T-helper 1 cell treated with Interleukin-12 subunit alpha and Interleukin-12 subunit beta and Interleukin-4 antibody, amounts not matched to agents 30 ng/mL and 1 ng/mL, for 36 hours (primary cell): ENCODE results near the gene SLIT3. TPM values are rescaled to one million over a fixed set of nuclear protein-coding genes. Genes with fewer than 3 reads are reported as not detected.

Experiments used
- intact Hi-C: fragments of 100-400 bp; cut with micrococcal nuclease; formaldehyde crosslinking; loops from one replicate; pipeline ENCODE4 v1.15.1; 2024
- total RNA-seq: library from RNA; stranded (reverse); gene quantifications from 2 replicates; pipeline ENCODE4 v1.2.3, GENCODE V29; 2022

Gene SLIT3
- not detected in 2 replicates for total RNA-seq

DNA sequence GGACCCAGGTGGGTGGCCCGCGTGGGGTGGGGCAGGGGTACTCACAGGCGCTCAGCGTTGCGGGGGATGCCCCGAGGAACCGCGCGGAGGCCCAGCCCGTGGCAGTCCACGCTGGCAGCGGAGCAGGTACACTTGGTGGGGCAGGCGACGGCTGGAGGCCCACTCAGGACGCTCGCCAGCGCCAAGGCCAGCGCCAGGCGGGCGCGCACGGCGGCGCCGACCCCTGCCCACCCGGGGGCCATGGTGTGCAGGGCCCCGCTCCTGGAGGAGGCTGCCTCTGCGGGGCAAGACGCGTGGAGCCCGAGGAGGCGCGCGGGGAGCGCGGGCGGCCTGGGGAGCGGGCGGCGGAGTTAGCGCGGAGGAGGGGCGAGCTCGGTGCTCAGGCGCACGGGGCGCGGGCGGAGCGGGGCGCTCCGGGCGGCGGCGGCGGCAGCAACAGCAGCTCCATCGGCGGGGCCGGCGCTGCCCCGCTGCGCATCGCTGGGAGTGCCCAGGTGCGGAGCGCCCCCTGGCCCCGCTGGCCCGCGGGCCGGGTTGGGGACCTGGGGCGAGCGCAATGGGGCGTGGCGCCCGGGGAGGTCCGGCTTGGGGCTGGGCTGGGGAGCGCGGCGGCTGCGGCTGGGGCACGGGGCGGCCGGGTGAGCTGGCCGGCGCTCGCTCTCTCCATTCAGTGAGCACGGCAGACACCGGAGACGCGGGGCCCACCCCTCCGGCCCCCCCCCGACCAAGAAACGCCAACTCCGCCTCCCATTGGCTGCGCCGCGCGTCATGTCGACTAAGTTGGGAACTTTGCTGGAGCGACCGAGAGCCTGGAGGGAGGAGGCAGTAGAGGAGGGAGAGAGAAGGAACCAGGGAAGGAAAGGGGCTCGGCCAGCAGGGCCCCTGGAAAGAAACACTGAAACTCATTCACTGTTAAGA is at the start of gene SLIT3:
SLIT3 (minus strand) TSS at position 672 of the 918 bp plus-strand sequence; CDS start at position 242, 430 bp downstream.
- intact Hi-C loops: loop anchor here (5.0 kb wide), 1 partner anchor 313 kb away; no protein-coding TSS in a partner anchor

DNA sequence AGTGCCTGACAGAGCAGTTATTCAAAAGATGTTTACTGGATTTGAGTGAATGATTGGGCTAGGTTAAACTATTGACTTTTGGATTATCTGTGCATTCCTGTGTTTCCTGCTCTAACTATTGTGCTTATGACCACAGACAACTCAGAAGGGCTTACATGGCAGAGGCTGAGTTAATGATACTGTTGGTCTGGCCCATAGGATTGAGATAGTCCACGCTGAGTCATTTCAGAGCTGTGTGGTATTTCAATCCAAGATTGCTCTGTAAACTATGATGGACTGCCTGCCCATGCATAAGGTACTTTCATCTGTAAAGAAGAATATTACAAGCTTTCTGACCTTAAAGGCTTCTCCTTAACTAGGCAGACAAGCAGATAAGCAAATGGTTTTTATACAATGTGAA is 49.1 kb upstream of the SLIT3 start:
- intact Hi-C loops: no loop called here

DNA sequence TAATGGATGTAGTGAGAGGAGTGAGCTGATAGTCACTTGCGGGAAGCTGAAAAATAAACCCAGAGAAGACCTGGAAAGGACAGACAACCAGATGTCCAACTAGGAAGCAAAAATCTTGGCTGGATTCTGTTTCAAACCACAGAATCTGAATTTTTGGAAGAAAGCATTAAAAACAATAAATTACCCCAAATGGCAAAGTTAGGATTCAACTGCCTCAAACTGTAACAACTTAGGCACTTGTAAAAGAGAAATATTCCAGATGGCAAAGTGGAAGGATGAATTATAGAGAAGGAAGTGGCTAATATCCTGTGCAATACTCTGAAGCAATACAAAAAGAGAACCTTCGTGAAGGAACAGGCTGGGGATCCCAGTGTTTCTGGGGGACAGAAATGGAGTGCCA is 46.8 kb upstream of the SLIT3 start:
- intact Hi-C loops: no loop called here

DNA sequence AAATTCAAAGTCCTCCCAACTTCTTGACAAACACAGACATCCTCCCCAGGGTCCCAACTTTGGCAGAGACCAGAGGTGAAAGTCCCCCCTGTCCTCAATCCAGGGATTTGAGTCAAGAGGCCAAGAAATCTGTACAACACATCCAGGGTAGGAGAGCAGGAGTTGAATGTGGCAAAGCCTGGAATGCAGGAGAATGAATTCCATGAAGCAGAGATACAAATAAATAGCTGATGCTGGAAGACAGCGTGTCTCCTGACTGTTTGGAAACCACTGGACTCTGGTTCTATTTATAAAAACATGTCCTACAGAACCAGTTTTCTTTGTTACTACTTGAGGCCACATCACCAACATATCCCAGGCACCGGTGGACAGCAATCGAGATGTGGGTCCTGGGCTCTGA is 43.7 kb upstream of the SLIT3 start:
- intact Hi-C loops: no loop called here

DNA sequence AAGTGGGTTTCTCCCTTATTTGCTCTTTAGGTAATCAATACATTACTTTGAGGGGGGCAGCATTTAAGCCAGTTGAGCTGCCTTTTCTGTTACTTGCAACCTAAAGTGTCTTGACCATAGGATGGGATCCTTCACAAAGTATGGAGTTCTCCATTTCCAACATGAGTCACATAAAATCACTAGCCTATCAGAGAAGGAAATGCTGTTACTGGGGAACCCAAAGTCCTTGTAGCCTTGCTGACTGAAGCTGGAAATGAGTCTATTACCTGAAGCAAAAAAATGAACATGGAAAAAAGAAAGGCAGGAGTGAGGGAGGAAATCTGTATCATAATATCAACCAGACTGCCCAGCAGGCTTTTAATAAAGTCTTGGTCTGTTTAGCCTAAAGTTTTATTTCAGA is 42.8 kb upstream of the SLIT3 start:
- intact Hi-C loops: no loop called here

DNA sequence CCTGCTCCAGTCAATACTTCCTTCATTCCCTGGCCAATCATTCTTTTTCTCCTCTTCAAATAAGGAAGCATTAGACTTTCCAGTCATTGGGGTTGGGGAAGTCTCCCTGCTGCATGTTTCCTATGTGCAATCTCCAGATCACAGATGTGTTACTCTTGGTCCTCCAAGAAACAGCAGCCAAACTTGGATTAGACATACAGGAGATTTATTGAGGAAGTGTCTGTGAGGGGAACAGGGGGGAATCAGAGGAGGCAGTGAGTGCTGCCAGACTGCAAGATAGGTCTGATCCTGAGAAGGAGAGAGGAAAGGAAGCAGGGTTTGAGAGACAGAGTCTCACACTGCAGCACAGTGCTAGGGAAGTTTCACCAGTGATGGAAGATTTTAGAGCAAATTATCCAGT is 40.6 kb upstream of the SLIT3 start:
- intact Hi-C loops: no loop called here

DNA sequence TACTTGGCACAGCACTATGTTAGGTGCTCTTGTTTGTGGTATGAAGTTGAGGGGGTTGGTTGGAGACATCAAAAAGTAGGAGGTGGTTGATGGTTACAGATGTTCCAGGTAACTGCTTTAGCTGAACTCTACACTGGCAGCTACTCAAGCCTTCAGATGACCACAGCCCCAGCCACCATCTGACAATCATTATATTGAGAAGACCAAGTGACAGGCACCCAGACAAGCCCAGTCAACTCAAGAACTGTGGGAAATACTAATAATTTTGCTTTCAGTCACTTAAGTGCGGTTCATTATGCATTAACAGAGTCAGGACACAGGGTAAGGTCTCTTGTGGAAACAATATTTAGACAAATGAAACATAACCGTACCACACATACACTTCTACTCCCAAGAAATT is 38.9 kb upstream of the SLIT3 start:
- intact Hi-C loops: no loop called here

DNA sequence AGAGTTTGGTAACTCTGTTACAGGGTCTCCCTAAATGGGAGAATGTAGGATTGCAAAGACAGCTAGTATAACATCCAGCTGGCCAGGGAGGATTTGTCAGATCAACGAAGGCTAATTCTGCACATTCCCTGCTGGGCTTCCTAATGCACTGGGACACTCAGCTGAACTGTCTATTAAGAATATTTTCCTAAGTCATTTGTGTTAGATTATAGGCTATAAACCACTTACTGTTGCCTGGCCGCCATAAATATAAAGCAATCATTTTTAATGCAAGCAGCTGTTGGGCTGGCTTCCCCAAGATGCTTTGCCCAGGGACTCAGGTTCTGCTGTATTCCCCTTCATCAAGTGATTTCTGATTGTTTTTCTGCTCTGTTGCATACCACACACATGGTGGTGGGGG is 35.3 kb upstream of the SLIT3 start:
- intact Hi-C loops: no loop called here

DNA sequence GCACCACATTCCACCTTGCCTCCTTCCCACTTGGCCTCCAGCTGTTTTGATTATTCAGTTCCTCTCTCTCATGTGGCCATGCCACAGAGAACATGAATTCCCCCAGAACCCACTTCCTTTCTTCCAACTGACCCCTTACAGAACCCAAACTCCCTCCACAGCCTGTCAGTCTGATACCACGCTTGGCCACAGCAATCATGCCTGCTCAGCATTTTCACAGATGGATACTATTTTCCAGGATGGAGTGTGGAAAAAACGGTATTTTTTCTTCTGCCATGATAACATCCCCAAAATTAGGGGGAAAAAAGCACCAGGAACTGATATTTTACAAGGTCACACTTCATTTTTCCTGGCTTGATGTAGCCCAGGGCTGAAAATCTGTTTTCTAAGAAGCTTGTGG is 34.9 kb upstream of the SLIT3 start:
- intact Hi-C loops: no loop called here

DNA sequence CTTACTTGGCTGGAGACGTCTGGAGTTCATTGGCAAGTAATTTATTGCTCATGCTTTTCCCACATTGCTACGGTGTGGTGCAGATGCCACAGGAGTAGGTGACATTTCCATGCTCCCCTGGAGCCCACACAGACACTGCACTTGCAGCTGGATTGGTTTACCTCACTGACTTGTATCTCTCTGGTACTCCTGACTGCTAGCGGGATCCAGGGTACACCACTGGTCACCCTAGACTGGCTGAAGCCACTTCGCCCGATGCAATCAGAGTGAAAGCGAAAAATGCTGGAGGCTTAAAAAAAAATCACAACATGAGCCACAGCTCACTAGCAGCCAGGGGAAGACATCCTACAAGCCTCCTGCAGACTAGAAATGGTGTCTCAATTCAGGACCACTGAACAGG is 32.6 kb upstream of the SLIT3 start:
- intact Hi-C loops: no loop called here

DNA sequence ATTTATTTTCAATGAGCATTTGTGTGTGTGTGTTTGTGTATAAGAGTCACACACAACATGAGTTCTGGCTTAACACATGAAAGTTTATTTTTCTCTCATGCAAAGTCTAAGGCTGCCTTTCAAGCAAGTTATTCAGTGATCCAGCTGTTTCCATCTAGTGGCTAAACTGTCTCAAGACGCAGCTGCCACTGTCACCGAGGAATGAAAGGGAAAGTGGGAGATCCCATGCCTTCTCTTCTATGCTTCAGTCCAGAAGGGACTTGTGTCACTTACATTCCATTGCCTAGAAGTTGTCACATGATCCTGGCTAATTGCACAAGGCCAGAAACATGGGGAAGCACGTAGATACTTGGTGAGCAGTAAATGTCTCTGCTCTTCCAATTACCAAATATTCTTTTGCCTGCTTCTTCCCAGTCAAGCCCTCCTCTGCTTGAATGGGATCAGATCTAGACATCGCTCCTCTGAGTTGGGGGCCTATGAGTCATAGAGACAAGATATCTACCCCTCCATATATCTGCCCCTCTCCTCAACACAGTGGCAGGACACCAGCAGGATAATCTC is 30.4 kb upstream of the SLIT3 start:
- intact Hi-C loops: no loop called here

DNA sequence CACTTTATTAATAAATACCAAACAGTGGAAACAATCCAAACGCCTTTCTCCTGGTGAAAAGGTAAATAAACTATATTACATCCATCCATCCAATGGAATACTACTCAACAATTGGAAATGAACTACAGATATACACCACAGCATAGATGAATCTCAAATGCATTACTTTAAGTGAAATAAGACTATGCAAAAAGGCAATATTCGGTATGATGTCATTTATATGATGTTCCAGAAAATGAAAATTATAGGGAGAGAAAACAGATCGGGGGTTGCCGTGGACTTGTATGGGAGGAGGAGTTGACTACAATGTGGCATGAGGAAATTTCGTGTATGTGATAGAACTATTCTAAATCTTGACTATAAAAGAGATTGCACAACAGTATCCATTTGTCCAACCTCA is 27.5 kb upstream of the SLIT3 start:
- intact Hi-C loops: no loop called here

DNA sequence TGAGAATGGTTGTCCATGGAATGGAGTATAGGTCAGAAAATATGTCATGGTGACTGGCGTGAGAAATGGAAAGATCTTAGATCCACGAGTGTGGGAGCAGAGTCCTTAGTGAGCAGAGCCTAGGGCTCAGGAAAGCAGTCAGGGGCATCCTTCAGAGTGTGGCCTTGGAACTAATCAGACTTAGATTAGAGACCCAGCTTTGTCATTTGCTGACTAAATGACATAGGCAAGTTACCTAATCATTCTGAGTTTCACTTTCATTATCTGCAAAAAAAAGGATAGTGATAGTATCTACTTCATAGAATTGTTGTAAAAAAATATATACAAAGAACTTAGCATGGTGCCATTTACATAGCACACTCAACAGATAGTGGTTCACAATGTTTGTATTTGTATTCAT is 24.3 kb upstream of the SLIT3 start:
- intact Hi-C loops: no loop called here

DNA sequence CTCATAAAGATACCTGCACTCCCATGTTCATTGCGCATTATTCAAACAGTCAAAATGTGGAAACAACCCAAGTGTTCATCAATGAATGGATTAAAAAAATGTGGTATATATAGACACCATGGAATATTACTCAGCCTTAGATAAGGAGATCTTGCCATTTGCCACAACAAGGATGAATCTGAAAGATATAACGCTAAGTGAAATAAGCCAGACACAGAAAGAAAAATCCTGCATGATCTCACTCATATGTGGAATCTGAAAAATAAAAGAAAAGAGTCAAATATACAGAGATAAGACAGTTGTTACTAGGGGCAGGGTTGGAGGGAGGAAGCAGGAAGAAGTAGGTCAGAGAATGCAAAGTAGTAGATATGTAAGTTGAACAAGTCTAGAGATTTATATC is 17.6 kb upstream of the SLIT3 start:
- intact Hi-C loops: no loop called here

DNA sequence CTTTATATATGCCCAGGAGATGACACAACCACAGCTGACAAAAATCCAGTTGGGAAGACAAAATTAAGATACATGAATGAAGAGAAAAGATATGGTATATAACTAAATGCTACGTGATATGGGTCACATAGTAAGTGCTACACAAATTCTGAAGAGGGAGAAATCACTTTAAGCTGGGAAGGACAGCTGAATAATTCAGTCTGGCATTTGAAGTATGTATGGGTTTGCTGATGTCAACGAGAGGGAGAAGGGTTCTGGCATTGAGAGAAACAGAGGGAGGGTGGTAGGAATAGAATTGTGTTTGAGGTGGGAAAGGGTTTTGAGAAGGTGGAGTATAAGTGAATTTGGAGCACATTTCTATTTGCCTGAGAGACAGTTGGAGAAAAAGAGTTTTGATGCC is 6.7 kb upstream of the SLIT3 start:
- intact Hi-C loops: no loop called here

DNA sequence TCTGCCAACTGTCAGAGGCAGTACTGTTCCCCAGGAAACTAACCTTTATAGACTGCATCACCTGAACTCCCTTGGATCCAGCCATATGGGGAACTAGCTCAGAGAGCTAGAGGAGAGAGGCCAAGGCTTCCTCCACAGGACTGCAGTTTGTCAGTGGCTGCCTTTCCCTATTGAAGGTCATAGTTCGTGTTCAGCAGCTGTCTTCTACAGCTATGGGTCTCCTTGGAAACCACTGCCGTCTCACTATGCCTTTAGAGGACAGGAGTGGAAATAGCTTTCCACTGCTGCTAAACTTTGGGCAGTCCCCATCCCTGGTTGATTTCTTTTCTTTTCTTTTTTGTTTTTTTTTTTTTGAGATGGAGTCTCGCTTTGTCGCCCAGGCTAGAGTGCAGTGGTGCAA is 4.4 kb upstream of the SLIT3 start:
- intact Hi-C loops: no loop called here

DNA sequence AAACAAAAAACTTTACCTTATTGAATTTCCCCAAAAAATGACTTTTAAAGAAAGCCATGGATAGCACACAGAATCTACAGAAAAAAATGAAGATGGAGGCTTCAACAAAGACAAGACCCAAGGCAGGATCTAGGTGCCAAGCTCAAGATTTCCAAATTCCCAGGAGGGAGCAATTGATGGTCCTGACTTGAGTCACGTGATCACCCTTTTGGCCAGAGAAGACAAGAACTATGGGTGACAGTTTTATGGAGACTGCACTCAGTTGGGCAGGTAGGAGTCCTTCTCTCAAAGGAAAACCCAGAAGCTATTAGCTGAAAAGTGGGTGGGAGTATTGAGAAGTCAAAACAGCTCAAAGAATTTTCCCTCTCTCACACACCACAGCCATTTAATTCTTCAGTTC is 3.2 kb upstream of the SLIT3 start:
- intact Hi-C loops: loop anchor here (5.0 kb wide), 1 partner anchor 317 kb away; no protein-coding TSS in a partner anchor

DNA sequence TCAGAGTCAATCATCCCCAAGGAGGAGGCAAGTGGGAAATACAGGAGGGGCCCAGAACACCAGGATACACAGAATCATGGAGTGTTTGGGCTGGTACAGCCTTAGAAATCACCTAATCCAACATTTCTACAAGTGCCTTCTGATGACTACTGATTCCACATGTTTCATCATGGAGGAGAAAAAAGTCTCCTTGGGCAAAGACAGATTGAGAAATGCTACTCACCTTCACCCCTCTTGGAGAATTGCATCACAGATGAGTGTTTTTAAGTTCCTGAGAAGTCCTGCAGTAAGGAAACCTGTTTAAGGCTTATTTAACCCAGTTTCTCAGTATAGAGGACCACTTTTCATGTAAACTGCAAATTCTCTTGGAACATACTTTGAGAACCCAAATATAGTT is 2.2 kb upstream of the SLIT3 start:
- intact Hi-C loops: loop anchor here (5.0 kb wide), 1 partner anchor 316 kb away; no protein-coding TSS in a partner anchor

DNA sequence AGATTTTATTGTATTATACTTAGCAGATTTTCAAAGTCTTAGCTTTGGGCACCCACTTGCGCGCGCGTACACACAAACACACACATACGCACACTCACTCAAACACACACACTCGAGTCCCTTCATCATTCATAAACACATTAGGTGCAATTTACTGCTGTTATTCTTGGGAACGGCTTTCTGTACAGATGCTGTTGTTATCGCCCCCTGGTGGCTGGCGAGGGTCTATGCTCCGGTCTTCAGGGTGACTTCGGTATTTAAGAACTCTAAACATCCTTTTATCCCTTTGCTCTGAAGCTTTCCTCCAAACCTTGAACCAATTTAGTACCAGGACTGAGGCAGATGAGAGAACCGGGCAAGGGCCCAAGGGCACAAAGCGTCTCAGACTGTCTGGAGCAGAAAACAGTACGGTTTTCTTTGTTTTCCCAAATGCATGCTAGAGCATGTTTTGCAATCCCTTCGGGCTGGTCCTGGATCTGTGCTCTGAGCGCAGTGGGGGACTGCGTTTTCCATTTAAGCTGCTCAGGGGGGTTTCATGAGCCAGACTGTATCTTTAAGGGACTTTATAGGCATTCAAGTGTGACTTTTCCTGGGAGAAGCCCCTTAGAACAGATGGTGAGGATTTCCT is 1.7 kb upstream of the SLIT3 start:
- intact Hi-C loops: loop anchor here (1.0 to 5.0 kb wide), 3 partner anchors 280 to 623 kb away; no protein-coding TSS in a partner anchor

DNA sequence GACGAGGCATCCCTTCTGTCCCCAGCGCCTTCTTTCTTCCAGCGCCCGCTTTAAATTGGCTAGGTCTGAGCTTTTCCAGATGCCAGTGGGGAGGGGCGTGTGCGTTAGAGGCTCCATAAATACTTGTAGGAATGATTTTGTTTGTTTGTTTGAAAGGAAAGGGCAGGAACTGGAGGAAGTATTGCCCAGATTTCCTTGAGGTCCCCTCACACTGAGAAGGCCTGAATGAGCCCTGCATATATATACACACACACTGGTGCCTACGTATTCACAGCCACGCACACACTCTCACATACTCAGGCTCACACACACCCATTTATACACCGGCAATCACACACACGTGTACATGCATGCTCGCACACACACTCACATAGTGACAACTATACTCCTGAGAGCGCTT is 1.0 kb upstream of the SLIT3 start:
- intact Hi-C loops: loop anchor here (1.0 to 5.0 kb wide), 3 partner anchors 280 to 623 kb away; no protein-coding TSS in a partner anchor

DNA sequence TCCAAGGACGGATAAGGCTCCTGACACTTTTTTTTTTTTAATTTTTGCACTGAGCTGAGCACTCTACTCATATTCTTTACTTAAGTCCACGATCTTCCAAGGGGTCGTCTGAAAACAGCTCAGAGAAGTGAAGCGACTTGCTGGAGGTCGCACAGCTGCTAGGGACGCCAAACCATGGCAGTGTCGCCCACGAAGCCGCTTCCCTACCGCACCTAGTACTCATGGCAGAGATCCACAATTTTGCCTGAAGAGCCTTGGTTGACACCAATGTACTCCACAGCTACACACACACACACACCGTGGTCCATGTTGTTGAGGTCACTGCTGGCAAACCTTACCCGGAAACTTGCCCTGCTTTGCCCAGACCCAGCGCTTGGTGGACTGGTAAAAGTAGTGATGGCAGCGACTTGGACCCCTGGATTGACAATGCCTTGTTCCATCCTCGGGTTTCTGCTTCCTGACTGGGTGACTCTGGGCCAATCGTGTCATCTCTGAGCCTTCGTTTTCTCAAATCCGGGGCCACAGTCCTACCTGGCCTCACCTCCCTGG is 521 bp upstream of the SLIT3 start:
- intact Hi-C loops: loop anchor here (5.0 kb wide), 1 partner anchor 314 kb away; no protein-coding TSS in a partner anchor
